GM10847 (cell line): Measurements from ENCODE around the gene ERBB2.

Experiments used
- POLR2A ChIP-seq: IDR thresholded peaks from 2 replicates; pipeline ENCODE4 v1.6.1; 2011; ENCODE audit not compliant: insufficient read length; ENCODE audit errors: extremely low read depth

Gene ERBB2

DNA sequence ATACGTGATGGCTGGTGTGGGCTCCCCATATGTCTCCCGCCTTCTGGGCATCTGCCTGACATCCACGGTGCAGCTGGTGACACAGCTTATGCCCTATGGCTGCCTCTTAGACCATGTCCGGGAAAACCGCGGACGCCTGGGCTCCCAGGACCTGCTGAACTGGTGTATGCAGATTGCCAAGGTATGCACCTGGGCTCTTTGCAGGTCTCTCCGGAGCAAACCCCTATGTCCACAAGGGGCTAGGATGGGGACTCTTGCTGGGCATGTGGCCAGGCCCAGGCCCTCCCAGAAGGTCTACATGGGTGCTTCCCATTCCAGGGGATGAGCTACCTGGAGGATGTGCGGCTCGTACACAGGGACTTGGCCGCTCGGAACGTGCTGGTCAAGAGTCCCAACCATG lies 24.9 kb downstream of the ERBB2 start:
- TF ChIP-seq POLR2A: no peak

DNA sequence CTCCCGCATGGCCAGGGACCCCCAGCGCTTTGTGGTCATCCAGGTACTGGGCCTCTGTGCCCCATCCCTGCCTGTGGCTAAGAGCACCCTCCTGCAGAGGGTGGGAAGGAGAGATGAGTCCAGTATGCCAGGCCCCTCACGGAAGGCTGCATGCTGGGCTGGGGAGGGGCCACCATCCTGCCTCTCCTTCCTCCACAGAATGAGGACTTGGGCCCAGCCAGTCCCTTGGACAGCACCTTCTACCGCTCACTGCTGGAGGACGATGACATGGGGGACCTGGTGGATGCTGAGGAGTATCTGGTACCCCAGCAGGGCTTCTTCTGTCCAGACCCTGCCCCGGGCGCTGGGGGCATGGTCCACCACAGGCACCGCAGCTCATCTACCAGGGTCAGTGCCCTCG lies 26.8 kb downstream of the ERBB2 start:
- TF ChIP-seq POLR2A: no peak

DNA sequence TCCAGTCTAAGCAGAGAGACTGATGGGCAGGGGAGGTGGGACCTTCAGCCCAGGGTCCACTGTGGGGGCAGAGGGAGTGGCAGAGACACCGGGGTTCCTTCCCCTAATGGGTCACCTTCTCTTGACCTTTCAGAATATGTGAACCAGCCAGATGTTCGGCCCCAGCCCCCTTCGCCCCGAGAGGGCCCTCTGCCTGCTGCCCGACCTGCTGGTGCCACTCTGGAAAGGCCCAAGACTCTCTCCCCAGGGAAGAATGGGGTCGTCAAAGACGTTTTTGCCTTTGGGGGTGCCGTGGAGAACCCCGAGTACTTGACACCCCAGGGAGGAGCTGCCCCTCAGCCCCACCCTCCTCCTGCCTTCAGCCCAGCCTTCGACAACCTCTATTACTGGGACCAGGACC lies 27.7 kb downstream of the ERBB2 start:
- TF ChIP-seq POLR2A: no peak

DNA sequence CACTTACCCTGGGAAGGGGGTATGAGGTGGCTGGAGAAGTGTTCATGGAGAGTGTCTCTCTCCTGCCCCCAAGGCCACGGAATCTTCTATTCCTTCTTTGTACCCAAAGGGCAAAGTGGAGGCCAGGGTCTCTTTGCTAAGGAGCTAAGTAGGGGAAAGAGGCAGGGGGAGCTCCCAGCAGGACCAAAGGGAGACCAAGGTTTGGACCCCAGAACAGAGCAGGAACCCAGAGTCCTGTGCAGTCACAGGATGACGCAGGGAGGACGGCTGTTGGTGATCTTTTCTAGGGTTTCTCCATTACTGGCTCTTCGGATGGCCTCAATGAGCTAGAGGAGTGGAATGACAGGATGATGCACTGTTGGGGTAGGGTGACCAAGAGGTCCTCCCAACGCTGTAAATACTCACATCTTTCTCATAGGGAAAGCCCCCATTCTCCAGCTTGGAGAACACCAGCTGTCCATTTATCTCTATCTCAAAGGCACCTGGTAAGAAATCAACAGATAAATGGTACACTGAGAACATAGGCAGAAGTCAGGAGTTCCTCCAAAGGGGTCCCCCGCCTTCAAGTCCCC lies 29.5 kb downstream of the ERBB2 start:
- no peak for TF ChIP-seq POLR2A

DNA sequence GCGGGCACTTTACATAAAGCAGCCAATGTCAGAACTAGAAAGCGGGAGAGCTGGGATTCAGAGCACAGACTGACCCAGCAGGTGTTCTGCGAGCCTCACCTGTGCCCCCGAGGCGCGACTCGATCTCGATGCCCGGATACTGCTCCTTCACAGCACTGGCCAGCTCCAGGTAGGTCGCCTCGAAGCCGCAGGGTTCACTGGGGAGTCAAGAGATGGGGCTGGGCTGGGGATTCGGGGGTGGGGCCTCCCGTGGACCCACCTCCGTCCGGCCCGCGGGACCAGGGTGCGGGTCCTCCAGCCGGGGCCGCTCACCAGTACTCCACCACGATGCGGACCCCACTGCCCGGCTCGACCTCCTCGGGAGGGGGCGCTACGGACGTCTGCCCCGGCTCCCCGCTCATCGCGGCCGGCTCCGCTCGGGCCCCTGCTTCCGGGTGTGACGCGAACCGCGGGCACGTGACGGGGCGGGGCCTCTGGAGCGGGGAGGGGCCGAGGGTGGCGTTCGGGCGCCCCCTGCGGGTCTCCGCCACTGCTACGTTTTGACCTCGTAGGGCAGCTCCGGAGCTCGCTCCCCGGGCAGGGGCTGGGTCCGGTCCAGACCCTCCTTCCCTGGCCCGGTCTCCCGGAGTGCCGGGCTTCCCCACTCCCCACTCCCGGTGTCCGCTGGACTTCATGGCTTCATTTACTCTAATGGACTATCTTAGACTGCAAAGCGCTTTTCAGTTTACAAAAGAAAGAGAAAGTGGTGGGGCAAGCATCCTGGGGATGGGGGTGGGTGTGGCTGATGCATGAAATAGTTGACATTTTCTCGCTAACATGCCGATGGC lies 30.4 kb downstream of the ERBB2 start, which contains the start of gene MIEN1:
Gene MIEN1 (minus strand): TSS at position 438 of the 827 bp plus-strand sequence. CDS start 37 bp downstream, at position 401.
- TF ChIP-seq POLR2A: peak; percentile 81

DNA sequence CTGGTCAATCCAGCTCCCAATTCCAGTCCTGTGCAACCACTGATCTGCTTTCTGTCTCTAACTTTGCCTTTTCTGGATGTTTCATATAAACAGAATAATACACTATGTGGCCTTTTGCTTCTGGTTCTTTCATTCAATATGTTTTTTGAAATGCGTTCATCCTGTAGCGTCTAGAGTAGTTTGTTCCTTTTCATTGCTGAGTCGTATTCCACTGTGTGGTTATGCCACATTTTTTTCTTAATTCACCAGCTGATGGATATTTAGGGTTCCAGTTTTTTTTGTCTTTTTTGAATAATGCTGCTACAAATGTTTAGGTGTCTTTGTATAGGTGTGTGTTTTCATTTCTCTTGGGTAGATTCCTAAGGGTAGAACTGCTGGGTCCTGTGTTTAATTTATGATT lies 32.7 kb downstream of the ERBB2 start:
- no peak for TF ChIP-seq POLR2A

DNA sequence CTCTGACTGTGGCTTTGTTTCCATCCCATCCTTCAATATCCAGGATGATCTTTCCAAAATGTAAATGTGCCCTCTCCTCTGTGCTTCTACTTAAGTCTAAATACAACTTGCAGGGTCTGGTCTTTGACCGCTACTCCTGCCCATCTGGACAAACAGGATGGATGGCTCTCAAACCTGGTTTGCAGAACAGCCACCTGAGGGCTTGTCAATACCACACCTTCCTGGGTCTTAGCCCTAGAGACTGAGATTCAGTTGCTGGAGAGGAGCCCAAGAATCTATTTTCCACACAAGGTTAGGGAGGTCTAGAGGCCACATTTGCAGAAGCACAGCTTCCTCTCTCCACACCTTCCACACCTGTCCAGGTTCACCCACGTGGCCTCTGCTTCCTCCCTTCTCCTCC lies 36.0 kb downstream of the ERBB2 start:
- TF ChIP-seq POLR2A: no peak

DNA sequence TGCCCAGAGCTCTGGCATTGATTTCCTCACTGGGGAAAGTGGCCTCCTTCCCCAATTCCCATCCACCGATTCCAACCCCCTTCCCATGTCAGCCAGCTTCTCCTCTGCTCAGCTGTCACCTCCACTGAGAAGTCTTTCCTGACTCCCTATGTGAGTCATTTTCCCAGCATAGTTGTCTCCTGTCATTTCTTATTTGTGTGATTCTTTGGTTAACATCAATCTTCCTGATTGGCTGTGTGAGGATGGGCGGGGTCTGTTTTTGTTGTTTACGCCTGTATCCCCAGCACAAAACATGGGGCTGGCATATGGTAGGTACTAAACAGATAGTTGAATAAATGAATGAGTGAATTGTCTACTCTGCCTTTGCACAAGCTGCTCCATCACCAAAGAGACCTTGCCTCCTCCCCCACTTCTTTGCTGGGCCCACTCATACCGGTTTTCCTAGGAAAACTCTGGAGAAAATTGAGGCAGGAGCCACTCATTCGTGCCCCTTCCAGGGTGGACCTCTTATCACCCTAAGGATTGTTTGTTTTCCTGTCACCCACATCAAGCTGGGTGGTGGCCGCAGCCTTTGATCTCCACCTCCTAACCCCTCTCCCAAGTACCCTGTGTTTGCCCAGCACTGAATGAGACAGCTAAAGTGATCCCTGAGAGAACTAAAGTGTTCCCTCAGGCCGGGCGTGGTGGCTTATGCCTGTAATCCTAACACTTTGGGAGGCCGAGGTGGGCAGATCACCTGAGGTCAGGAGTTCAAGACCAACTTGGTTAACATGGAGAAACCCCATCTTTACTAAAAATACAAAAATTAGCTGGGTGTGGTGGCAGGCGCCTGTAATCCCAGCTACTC lies 36.7 kb downstream of the ERBB2 start:
- TF ChIP-seq POLR2A: no peak

DNA sequence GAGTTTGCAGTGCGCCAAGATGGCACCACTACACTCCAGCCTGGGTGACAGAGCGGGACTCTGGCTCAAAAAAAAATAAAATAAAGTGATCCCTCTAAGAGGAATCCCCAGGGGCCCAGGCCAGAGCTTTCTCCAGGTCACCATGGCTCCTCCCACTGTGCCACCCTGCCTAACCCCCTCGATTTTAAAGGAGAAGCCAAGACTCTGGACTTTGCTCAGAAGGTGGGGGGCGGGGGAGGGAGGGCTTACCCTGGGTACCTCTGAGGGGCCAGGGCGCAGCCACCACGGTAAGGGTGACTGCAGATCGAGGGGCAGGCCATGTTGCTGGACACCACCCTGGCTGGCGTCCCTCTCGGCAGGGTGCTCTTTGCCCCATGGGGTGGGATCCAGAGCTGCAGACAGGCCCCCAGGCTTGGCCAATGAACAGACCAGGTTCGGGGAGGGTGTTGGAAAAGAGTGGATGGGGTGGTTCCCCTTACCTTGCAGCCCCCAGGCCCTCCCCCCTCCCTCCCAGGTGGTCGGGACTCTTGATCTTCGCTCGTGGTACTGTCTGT lies 37.4 kb downstream of the ERBB2 start:
- TF ChIP-seq POLR2A: no peak

DNA sequence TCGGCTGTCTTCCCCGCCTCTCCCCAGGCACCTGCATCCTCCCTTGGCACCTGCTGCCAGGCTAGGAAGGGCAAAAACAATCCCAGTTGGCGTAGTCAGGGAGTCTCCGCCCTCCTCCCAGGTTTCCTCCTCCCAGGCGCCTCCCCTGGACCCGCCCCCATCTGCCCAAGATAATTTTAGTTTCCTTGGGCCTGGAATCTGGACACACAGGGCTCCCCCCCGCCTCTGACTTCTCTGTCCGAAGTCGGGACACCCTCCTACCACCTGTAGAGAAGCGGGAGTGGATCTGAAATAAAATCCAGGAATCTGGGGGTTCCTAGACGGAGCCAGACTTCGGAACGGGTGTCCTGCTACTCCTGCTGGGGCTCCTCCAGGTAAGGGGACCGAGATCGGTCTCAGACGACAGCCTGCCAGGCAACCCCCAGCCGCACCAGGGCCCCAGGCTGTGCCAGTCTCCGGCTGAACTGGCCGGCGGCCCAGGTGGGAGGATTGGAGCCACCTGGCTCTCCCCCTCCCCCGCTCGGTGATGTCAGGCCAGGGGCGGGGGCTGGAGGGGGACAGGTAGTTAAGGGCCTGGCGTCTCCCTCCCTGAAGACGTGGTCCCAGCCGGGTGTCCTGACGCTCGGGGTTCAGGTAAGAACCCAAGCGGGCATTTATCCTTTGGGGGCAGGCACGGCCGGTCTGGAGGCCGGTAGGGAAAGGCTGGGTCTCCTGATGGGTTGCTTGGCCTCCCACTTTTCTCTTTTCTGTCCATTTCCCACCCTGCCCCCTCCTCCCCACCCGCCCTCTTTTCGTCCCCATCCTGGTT lies 38.1 kb downstream of the ERBB2 start, which contains the start of gene GRB7:
Gene GRB7 (plus strand): TSS at position 179 of the 808 bp plus-strand sequence. CDS start 4,364 bp downstream, outside the sequence.
- no peak for TF ChIP-seq POLR2A

DNA sequence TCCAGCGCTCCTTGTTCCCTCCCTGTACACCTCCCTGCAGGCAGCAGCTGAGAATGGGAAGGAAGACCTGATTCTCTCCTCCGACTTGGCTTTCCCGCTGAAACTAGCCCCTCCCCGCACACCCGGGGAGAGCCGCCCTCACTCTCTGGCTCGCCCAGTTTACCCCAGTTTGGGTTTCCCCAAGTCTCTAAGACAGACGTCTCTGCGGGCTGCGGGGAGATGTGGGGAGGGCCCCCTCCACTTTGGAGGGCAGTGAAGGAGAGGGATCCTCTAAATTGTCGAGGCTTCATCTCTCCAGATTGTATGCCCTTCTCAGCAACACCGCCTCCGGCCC lies 38.7 kb downstream of the ERBB2 start:
- no peak for TF ChIP-seq POLR2A

DNA sequence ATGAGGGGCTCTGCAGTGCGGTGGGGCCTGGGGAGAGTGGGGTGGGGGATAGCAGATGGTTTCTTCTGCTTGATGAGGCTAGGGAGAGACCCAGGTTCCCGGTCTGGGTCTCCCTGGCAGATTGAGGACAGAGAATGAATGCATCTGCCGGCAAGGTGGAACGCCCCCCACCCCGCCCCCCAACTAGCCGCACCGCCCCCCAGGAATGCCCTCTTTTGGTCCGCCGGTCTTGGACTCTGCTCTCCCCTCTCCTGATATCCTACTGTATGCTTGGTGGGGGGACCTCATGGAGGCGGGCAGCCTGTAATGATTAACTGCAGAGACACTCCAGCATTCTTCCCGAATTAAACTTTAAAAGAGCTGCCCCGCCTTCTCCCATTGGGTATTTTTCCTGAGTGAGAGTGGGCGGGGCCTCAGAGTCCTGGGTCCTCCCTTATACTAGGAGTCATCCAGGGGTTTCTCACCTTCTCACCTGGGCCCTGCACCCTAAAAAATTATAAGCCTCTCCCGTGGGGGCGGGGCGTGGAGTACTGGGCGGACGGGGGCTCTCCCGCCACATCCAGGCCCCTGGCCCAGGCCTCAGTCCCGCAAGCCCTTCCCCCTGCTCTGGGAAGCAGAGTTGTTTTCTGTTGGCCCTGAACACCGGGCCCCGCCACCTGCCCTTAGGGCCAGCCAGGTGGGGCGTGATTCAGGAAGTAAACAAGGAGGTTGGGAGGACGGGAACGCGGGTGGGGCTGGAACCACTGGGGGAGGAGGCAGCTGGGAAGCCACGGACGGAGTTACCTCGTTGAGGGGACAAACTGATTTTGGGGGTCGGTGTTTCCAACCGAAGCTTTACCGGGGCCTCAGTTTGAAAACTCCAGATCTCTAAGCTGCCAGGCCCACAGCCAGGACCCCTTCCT lies 39.4 kb downstream of the ERBB2 start:
- no peak for TF ChIP-seq POLR2A

DNA sequence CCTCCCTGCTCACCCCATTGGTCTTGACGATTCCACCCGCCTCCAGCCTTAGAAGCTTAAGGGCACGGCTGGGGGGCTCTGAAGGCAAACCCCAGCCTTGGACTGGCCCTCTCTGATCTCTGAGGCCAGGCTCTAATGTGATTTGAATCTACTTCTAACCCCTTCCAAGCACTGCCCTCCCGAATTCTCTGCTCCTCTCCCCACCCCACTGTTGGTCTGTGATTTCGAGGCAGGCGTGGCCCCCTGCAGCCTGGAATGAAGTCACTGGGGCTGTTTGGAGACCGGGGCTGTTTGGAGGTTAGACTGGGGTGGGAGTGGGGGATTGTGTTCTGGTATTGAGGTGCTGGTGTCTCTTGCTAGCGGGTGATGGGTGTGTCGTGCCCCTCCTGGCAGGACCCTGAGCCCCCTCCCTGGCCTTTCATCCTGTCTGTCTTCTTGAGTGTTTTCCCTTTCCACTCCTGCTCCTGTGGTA lies 40.1 kb downstream of the ERBB2 start:
- no peak for TF ChIP-seq POLR2A
